Mucosa of descending colon (tissue), 3 donors: ENCODE results near the gene ITPK1. TPM values are rescaled to one million over a fixed set of nuclear protein-coding genes. Genes with fewer than 3 reads are reported as not detected.

Source experiments
- ATAC-seq: fragments of 200-7000 bp; cut with Tn5 transposase; one replicate; pipeline ENCODE4 v1.9.1; 2020; ENCODE audit warnings: mild to moderate bottlenecking, moderate library complexity
- DNase-seq, 3 donors: peaks; one replicate each; pipeline ENCODE4 v3.0.0-alpha.2; 2020
- H3K36me3 ChIP-seq: fragments of 200-600 bp; one replicate; pipeline ENCODE4 v1.8.0; 2021; ENCODE audit warnings: low read depth, mild to moderate bottlenecking
- H3K4me1 ChIP-seq: fragments of 200-600 bp; one replicate; pipeline ENCODE4 v1.8.0; 2021; ENCODE audit warnings: low read depth, mild to moderate bottlenecking
- H3K4me3 ChIP-seq: fragments of 200-600 bp; one replicate; pipeline ENCODE4 v1.8.0; 2021; ENCODE audit warnings: mild to moderate bottlenecking
- H3K9me3 ChIP-seq: fragments of 200-600 bp; one replicate; pipeline ENCODE4 v1.8.0; 2021; ENCODE audit warnings: mild to moderate bottlenecking
- intact Hi-C, 2 donors: fragments of 100-400 bp; cut with DNase I in 1 of 2; cut with micrococcal nuclease in 1 of 2; formaldehyde crosslinking; loops; one replicate each; pipeline versions ENCODE4 v1.11.0 to v1.11.1; 2022; cut with DNase I, micrococcal nuclease
- total RNA-seq, 3 donors: library from RNA; stranded (reverse); fragmentation: NEBNext Ultra II Directional in 2 of 3; extraction: Animal tissue kit (Norgen Biotek cat#: 25700) in 2 of 3; gene quantifications; one replicate each; pipeline versions ENCODE4 v1.2.1 to v1.2.4, GENCODE V29; 2021 to 2023
- TF ChIP-seq, protein P1 (sequence below): fragments of 200-600 bp; IDR thresholded peaks from one replicate; pipeline ENCODE4 v1.8.0; 2022; ENCODE audit warnings: antibody characterized with exemption, mild to moderate bottlenecking
- donor health status: DM: no; HTN: no; CAD: no; lungs with moderate emphysema.
- donor health status: DM: no; HTN: no; CAD: no.
- donor health status: DM: no; HTN: yes; CAD: no.

ITPK1 gene
- total RNA-seq, 3 donors from 2014 or later: 134 to 165 (median 152) TPM

DNA sequence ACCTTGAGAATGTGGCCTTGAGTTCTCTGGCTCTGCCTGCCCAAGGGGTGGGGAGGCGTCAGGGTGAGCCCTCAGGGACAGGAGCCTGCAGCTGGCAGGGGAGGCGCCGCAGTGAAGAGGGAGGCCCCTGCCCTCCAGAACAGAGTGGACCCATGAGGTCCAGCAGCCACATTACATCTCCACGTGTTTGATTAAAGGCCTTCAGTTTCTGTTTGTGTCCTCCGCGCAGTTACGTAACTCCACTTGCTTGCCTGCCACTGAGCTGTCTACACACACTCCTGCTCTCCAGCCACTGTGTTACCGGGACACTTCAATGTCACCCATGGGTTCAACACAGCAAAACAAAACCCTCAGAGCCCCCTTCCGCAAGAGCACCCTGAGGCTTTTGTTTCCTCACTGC lies 122.4 kb downstream of the ITPK1 start:
- no peaks in the 10 kb centered on the region for H3K4me1 ChIP-seq
- TF ChIP-seq, protein P1, sequence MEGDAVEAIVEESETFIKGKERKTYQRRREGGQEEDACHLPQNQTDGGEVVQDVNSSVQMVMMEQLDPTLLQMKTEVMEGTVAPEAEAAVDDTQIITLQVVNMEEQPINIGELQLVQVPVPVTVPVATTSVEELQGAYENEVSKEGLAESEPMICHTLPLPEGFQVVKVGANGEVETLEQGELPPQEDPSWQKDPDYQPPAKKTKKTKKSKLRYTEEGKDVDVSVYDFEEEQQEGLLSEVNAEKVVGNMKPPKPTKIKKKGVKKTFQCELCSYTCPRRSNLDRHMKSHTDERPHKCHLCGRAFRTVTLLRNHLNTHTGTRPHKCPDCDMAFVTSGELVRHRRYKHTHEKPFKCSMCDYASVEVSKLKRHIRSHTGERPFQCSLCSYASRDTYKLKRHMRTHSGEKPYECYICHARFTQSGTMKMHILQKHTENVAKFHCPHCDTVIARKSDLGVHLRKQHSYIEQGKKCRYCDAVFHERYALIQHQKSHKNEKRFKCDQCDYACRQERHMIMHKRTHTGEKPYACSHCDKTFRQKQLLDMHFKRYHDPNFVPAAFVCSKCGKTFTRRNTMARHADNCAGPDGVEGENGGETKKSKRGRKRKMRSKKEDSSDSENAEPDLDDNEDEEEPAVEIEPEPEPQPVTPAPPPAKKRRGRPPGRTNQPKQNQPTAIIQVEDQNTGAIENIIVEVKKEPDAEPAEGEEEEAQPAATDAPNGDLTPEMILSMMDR: no peak
- DNase-seq (peak in 1 of 3 donors; percentile 19), ATAC-seq (peak; percentile 10)
- intact Hi-C loops: no loop called here
- H3K9me3 ChIP-seq: no peaks in the 10 kb centered on the region
- no peak overlapping the region for H3K4me3 ChIP-seq
- peaks cover 4% of the 10 kb centered on the region for H3K36me3 ChIP-seq

DNA sequence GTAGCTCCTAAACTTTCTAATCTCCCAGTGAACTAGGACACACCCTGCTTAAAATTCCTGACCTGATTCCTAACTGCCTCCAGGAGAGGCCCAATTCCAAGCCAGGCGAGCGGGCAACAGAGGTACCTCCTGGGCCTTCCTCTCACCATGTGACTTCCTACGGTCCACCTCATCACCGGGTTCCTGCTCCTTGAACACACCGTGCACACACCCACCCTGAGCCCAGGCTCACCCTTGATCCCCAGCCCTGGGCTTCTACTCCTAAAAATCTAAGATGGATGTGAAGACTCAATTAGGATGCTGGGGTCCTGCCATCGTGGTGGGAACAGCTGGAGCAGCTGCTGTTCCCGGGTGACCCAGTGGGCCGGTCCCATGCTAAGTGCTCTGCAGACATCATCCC lies 124.2 kb downstream of the ITPK1 start:
- Histone ChIP-seq H3K9me3 (no peaks in the 10 kb centered on the region), H3K36me3 (peaks cover 4% of the 10 kb centered on the region), H3K4me3 (no peak overlapping the region), H3K4me1 (peaks cover 2% of the 10 kb centered on the region)
- TF ChIP-seq, protein P1: no peak
- peak in 1 of 3 donors; percentile 19 for DNase-seq
- intact Hi-C loops: no loop called here
- no peak for ATAC-seq

DNA sequence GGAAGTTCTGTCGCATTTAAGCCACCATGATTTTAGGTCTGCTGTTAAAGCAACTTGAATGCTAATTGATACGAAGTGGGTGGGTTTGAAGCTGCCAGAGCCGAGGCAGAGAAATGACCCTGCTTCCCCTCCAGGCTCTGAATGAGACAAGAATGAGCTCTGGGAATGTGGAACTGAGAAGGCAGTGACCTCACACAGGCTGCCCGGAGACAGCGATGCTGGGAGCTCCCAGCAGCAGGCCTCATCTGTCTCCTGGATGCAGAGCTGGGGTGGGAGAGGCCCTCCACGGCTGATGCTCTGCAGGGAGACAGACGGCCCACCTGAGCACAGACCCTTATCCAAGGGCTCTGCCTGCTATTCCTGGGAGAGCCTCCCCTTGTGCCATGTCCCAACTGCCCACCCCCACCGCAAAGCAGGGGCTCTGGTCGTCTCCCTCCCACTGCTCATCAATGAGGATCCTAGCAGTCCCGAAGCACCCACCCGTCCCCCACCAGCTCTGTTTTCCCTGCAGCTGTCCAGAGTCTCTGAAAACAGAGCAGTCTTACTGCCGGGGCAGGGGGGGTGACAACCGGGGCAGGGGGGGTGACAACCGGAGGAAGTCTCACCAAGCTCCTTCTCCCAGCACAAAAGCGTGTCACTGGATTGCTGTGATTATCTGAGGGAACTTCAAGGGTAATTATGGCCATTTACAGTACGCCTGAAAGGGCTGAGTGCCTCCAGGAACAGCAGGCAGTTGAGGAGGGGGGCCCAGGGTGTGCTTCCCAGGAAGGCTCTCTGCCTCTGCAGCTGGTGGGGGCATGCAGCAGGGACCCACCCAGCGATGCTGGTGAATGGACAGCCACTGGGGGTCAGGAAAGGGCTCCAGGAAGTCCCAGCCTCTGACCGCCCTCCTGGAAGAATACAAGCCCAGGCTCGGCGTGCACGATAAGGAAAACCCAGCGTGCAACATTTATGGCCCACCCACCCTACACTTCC lies 125.0 kb downstream of the ITPK1 start:
- TF ChIP-seq, protein P1: no peak
- Histone ChIP-seq H3K4me3 (no peak overlapping the region), H3K4me1 (peaks cover 4% of the 10 kb centered on the region), H3K9me3 (no peaks in the 10 kb centered on the region), H3K36me3 (peaks cover 4% of the 10 kb centered on the region)
- peak in 2 of 3 donors; percentile 23 to 30 for DNase-seq
- ATAC-seq: no peak
- intact Hi-C loops: no loop called here

DNA sequence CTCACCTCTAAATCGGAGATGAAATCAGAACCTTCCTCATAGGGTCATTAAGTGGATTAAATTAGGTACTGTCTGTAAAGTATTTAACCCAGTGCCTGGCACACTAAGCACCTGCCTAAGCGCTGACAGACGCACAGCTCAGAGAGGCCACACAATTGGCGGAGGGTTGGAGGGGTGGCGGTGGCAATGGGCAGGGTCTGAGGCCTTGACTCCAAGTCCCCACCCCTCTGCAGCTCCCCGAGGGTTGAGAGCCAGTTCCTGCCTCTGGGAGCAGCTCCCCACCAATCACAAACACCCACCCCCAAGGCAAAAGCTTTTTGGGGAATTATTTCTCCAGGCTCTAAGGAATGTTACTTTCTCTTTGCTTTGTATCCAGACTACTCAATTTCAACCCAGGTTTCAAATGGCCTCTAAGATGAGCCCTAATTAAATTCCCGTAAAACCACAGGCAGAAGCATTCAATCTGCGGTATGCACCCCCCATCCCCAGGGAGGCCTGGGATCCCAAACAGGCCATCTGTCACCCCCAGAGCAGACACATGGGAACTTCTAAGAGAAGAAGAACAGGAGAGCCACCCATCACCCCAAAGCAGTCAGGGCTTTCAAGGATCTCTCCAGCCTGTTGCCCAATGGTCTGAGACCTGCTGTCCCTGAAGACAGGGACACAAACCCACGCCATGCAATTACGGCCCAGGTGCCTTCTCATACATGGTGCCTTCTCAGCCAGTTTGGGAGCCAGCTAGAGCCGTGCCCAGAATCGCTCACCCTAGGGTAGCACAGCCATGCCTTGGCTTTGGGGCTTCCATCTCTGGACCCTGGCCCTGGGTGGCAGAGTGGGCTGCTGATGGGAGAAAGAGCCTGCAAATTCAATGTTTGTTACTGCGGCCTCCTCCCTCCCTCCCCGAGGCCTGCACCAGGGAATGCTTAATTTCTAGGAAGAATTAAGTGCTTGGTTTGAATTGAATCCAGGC lies 126.7 kb downstream of the ITPK1 start:
- Histone ChIP-seq H3K4me3 (no peak overlapping the region), H3K9me3 (no peaks in the 10 kb centered on the region), H3K4me1 (peaks cover 4% of the 10 kb centered on the region), H3K36me3 (peaks cover 4% of the 10 kb centered on the region)
- TF ChIP-seq, protein P1: no peak
- intact Hi-C loops: no loop called here
- DNase-seq: peak in 1 of 3 donors; percentile 20
- ATAC-seq: no peak

- peaks cover 4% of the 10 kb centered on the region for H3K4me1 ChIP-seq
- peaks cover under 1% of the 10 kb centered on the region for H3K36me3 ChIP-seq
- intact Hi-C loops: no loop called here
- no peak overlapping the region for H3K4me3 ChIP-seq
- TF ChIP-seq, protein P1: no peak
- no peak for ATAC-seq
- no peaks in the 10 kb centered on the region for H3K9me3 ChIP-seq
- DNase-seq: peak in 1 of 3 donors; percentile 22
Measured at GRCh38 chr14:92987713-92988510, 127.8 kb downstream of the ITPK1 start.
